HepG2 (cell line): ENCODE results near the gene NDFIP2. TPM values are rescaled to one million over a fixed set of nuclear protein-coding genes. Genes with fewer than 3 reads are reported as not detected.

Source experiments
- ATAC-seq: fragments of 200-7000 bp; cut with Tn5 transposase; 3 replicates; pipeline ENCODE4 v1.9.1; 2020; ENCODE audit warnings: mild to moderate bottlenecking, moderate library complexity
- BruUV-seq: library from RNA; stranded (reverse); fragments of 400-500 nt; replicated peaks from 2 replicates; lab custom pipeline; 2021; lab: Mats Ljungman, UMichigan
- CTCF ChIA-PET: fragments of 300-600 bp; formaldehyde crosslinking; extraction: SDS; loops from one replicate; lab custom pipeline; 2021; ENCODE audit warnings: low total read pairs, inconsistent platforms, low intra/inter-chr PET ratio; lab: Yijun Ruan, JAX
- POLR2A ChIA-PET: fragments of 350-600 bp; sonication (Branson Sonifier 250); formaldehyde crosslinking; loops from one replicate; lab custom pipeline; 2020; ENCODE audit warnings: antibody characterized with exemption, inconsistent platforms; lab: Yijun Ruan, JAX
- DNase-seq: peaks from one replicate; pipeline ENCODE4 v3.0.0-alpha.2; 2015; ENCODE audit warnings: low spot score
- FAIRE-seq: peaks from 3 replicates; lab custom pipeline; 2011; peaks lifted over from hg19 to GRCh38; lab: Jason Lieb, UNC
- H2AFZ ChIP-seq: one replicate; pipeline ENCODE4 v1.6.1; 2011; ENCODE audit warnings: low read length, inconsistent platforms
- H3K27ac ChIP-seq: fragments of 300-600 bp; 3 replicates; pipeline ENCODE4 v1.8.0; 2011; ENCODE audit warnings: mixed run types, mild to moderate bottlenecking, mixed read lengths, low read length, inconsistent platforms; ENCODE audit not compliant: insufficient read depth; ENCODE audit errors: extremely low read length
- H3K27me3 ChIP-seq, 2 experiments: fragments of 200-600 bp in 1 of 2; 2 replicates in 1 of 2; 3 replicates in 1 of 2; pipeline versions ENCODE4 v1.6.0 to v1.8.0; 2011; ENCODE audit warnings: low read length in 2 of 2, mild to moderate bottlenecking in 2 of 2, moderate library complexity in 2 of 2, inconsistent platforms in 1 of 2; ENCODE audit not compliant: insufficient read depth in 2 of 2, control insufficient read depth in 1 of 2
- H3K36me3 ChIP-seq, 2 experiments: fragments of 200-600 bp in 1 of 2; replicated peaks in 1 of 2; 2 replicates in 1 of 2; 3 replicates in 1 of 2; pipeline versions ENCODE4 v1.5.1 to v1.8.0; 2011; ENCODE audit warnings: low read length in 2 of 2, inconsistent platforms in 1 of 2; ENCODE audit not compliant: insufficient read depth in 2 of 2, control insufficient read depth in 1 of 2
- H3K4me1 ChIP-seq: 2 replicates; pipeline ENCODE4 v1.5.1; 2012; ENCODE audit warnings: low read length, inconsistent platforms; ENCODE audit not compliant: insufficient read depth
- H3K4me2 ChIP-seq: 2 replicates; pipeline ENCODE4 v1.6.0; 2011; ENCODE audit warnings: low read depth, low read length, inconsistent platforms
- H3K4me3 ChIP-seq, 3 experiments: fragments of 200-600 bp in 1 of 3; sonication (generic), shearing (Covaris generic) in 1 of 3; replicated peaks in 1 of 3; 2 replicates each; pipeline ENCODE4 v1.5.1; 2011 to 2016; ENCODE audit warnings: low read length in 3 of 3, inconsistent platforms in 2 of 3, low read depth in 2 of 3, mild to moderate bottlenecking in 2 of 3, control low read depth in 1 of 3, mixed read lengths in 1 of 3; ENCODE audit not compliant: insufficient read depth in 1 of 3
- H3K79me2 ChIP-seq: one replicate; pipeline ENCODE4 v1.6.1; 2011; ENCODE audit warnings: low read length, inconsistent platforms; ENCODE audit not compliant: insufficient read depth
- H3K9ac ChIP-seq: 2 replicates; pipeline ENCODE4 v1.6.0; 2011; ENCODE audit warnings: mild to moderate bottlenecking, low read depth, low read length, inconsistent platforms; ENCODE audit not compliant: insufficient read depth
- H3K9me3 ChIP-seq: 2 replicates; pipeline ENCODE4 v1.5.1; 2012; ENCODE audit warnings: mild to moderate bottlenecking, low read length
- H4K20me1 ChIP-seq: 2 replicates; pipeline ENCODE4 v1.6.0; 2011; ENCODE audit warnings: inconsistent platforms, mild to moderate bottlenecking, low read length, moderate library complexity; ENCODE audit not compliant: insufficient read depth
- AGO2 ChIP-seq: fragments of 200-400 bp; formaldehyde crosslinking; optimal IDR thresholded peaks from 2 replicates; pipeline ENCODE3; 2017; ENCODE audit warnings: mild to moderate bottlenecking, low read depth, low read length, moderate library complexity
- ATF7-NPFF ChIP-seq: sonication (generic); formaldehyde crosslinking; IDR thresholded peaks from 2 replicates; pipeline ENCODE4 v1.8.1; 2023; ENCODE audit warnings: mild to moderate bottlenecking, low read depth, missing genetic modification reagents, moderate library complexity
- BCL6 ChIP-seq: IDR thresholded peaks from 2 replicates; pipeline ENCODE4 v1.6.1; 2016; ENCODE audit warnings: missing genetic modification reagents, missing compliant biosample characterization
- BHLHE40 ChIP-seq: IDR thresholded peaks from 2 replicates; pipeline ENCODE4 v1.6.1; 2011; ENCODE audit warnings: low read length, improper control_type of control experiment
- GFI1 ChIP-seq: sonication (generic); formaldehyde crosslinking; IDR thresholded peaks from 2 replicates; pipeline ENCODE4 v1.5.0; 2020; ENCODE audit warnings: missing genetic modification reagents, mild to moderate bottlenecking, borderline replicate concordance
- JDP2 ChIP-seq: sonication (generic); formaldehyde crosslinking; IDR thresholded peaks from 2 replicates; pipeline ENCODE4 v1.8.1; 2022; ENCODE audit warnings: missing genetic modification reagents, borderline replicate concordance
- KDM3A ChIP-seq: IDR thresholded peaks from 2 replicates; pipeline ENCODE4 v1.6.1; 2018; ENCODE audit warnings: low read depth, missing compliant biosample characterization
- MED8 ChIP-seq: sonication (generic); formaldehyde crosslinking; IDR thresholded peaks from 2 replicates; pipeline ENCODE4 v1.8.1; 2023; ENCODE audit warnings: mild to moderate bottlenecking, missing genetic modification reagents; ENCODE audit not compliant: insufficient replicate concordance
- MLX ChIP-seq: IDR thresholded peaks from 2 replicates; pipeline ENCODE4 v1.6.1; 2016
- NBN ChIP-seq: fragments of 450-650 bp; conservative IDR thresholded peaks from 2 replicates; pipeline ENCODE4 v1.6.1; 2017
- NCOR1 ChIP-seq: fragments of 200-600 bp; sonication (generic); IDR thresholded peaks from 2 replicates; pipeline ENCODE4 v1.7.0; 2017; ENCODE audit warnings: antibody characterized with exemption, low read length, borderline replicate concordance
- PITX1 ChIP-seq: sonication (generic); formaldehyde crosslinking; IDR thresholded peaks from 2 replicates; pipeline ENCODE4 v1.5.1; 2020; ENCODE audit warnings: mild to moderate bottlenecking, missing genetic modification reagents
- SMAD3 ChIP-seq: sonication (generic); formaldehyde crosslinking; IDR thresholded peaks from 2 replicates; pipeline ENCODE4 v1.4.0; 2020; ENCODE audit warnings: missing genetic modification reagents
- SP140L ChIP-seq: sonication (generic); formaldehyde crosslinking; IDR thresholded peaks from 2 replicates; pipeline ENCODE4 v1.4.0; 2020; ENCODE audit warnings: missing genetic modification reagents, borderline replicate concordance
- YEATS2 ChIP-seq: sonication (generic); formaldehyde crosslinking; IDR thresholded peaks from 2 replicates; pipeline ENCODE4 v1.4.0; 2020; ENCODE audit warnings: missing genetic modification reagents, borderline replicate concordance
- ZBTB43 ChIP-seq: sonication (generic); formaldehyde crosslinking; conservative IDR thresholded peaks from 2 replicates; pipeline ENCODE4 v1.4.0; 2020; ENCODE audit warnings: missing genetic modification reagents
- ZIK1 ChIP-seq: sonication (generic); formaldehyde crosslinking; IDR thresholded peaks from 2 replicates; pipeline ENCODE4 v1.5.0; 2020; ENCODE audit warnings: mild to moderate bottlenecking, low read depth, missing genetic modification reagents, borderline replicate concordance
- ZNF12 ChIP-seq: sonication (generic); formaldehyde crosslinking; IDR thresholded peaks from 2 replicates; pipeline ENCODE4 v1.5.0; 2020; ENCODE audit warnings: missing genetic modification reagents
- ZNF143 ChIP-seq: sonication (generic); formaldehyde crosslinking; IDR thresholded peaks from 2 replicates; pipeline ENCODE4 v1.4.0; 2020; ENCODE audit warnings: missing genetic modification reagents
- ZNF160 ChIP-seq: sonication (generic); formaldehyde crosslinking; IDR thresholded peaks from 2 replicates; pipeline ENCODE4 v1.8.0; 2022; ENCODE audit warnings: mild to moderate bottlenecking, inconsistent platforms, missing genetic modification reagents
- WGBS: methylation state at CpG from one replicate; pipeline ENCODE4 v1.1.6; 2017; ENCODE audit warnings: low lambda C conversion rate; 5-methylcytosine and 5-hydroxymethylcytosine counted together
- in situ Hi-C: cut with HindIII; loops from 2 replicates; pipeline ENCODE4 v1.10.0; 2017; ENCODE audit warnings: low pct_unique_long_range_greater_than_20kb; ENCODE audit not compliant: extremely low pct_ligation_motif_present
- intact Hi-C: fragments of 100-400 bp; cut with micrococcal nuclease; formaldehyde crosslinking; loops from one replicate; pipeline ENCODE4 v1.10.0; 2022; ENCODE audit not compliant: unreplicated experiment
- polyA plus RNA-seq, 8 experiments: library from polyadenylated mRNA; depleted of rRNA in 3 of 8; stranded (reverse) in 7 of 8; unstranded in 1 of 8; fragments of >200 nt; fragmentation: Illumina TruSeq in 4 of 8; extraction: Trizol in 4 of 8; gene quantifications; 2 replicates each; pipeline versions ENCODE4 v1.2.1 to v1.2.3, GENCODE V29; 2011 to 2016; ENCODE audit warnings: low read depth in 4 of 8, missing spikeins in 1 of 8, mixed read lengths in 1 of 8; ENCODE audit not compliant: insufficient read depth in 1 of 8
- total RNA-seq, 5 experiments: library from RNA; depleted of rRNA; stranded (reverse); fragments of >200 nt; fragmentation: Illumina TruSeq; extraction: Trizol; gene quantifications; 2 replicates each; pipeline ENCODE4 v1.2.3, GENCODE V29; 2016; ENCODE audit warnings: low read depth in 1 of 5

The NDFIP2 gene
- total and polyA plus RNA-seq, 2 of the 13 experiments (the other 11 are each of a cell fraction or from before 2014, with no cell fraction given), result 23.2 to 32.0 TPM

GRCh38 chr13:79502859-79503468 lies 22.0 kb downstream of the NDFIP2 start:
- TF ChIP-seq JDP2 (CRISPR knock-in tag) (no peak), NBN (no peak), ZNF12 (CRISPR knock-in tag) (no peak), PITX1 (no peak), GFI1 (CRISPR knock-in tag) (no peak), MED8 (no peak), SP140L (no peak), ZNF160 (CRISPR knock-in tag) (no peak), ATF7-NPFF (CRISPR knock-in tag) (no peak), BHLHE40 (no peak), ZBTB43 (CRISPR knock-in tag) (no peak), AGO2 (no peak), SMAD3 (CRISPR knock-in tag) (no peak), BCL6 (no peak), MLX (CRISPR knock-in tag) (no peak), KDM3A (no peak), NCOR1 (no peak), ZNF143 (CRISPR knock-in tag) (no peak), YEATS2 (CRISPR knock-in tag) (no peak), ZIK1 (CRISPR knock-in tag) (no peak)
- H3K4me1 ChIP-seq, result no peaks in the 10 kb centered on the region
- no TSS peak for BruUV-seq
- DNase-seq (no peak), FAIRE-seq (no peak), ATAC-seq (no peak)
- no peak overlapping the region for H3K9ac ChIP-seq
- WGBS, result 90% methylated on average over 3 of the region's 3 CpGs
- ChIA-PET POLR2A (no interaction called here), CTCF (no interaction called here)
- no peak overlapping the region for H2AFZ ChIP-seq
- no peaks in the 10 kb centered on the region for H3K27me3 ChIP-seq
- in situ Hi-C loops (no loop called here), intact Hi-C loops (no loop called here)
- no peak overlapping the region for H3K4me3 ChIP-seq
- H3K27ac ChIP-seq, result no peak overlapping the region
- H3K4me2 ChIP-seq, result no peak overlapping the region
- no peaks in the 10 kb centered on the region; the same call in 1 of the 2 replicates for H4K20me1 ChIP-seq
- no peaks in the 10 kb centered on the region for H3K36me3 ChIP-seq
- peaks cover 24% of the 10 kb centered on the region for H3K79me2 ChIP-seq
- peaks cover 9% of the 10 kb centered on the region; the same call in 1 of the 2 replicates for H3K9me3 ChIP-seq
